Measurements from ENCODE around the gene SNX8. TPM values are rescaled to one million over a fixed set of nuclear protein-coding genes. Genes with fewer than 3 reads are reported as not detected.
"Not testable (repeated sequence)": the region's sequence is repeated elsewhere in the genome, so short reads cannot be mapped to it uniquely, and the experiment has no call there.

SNX8 gene
- total and polyA plus RNA-seq, 2 of the 13 experiments (the other 11 are each of a cell fraction or from before 2014, with no cell fraction given): 20.6 to 45.2 TPM

DNA sequence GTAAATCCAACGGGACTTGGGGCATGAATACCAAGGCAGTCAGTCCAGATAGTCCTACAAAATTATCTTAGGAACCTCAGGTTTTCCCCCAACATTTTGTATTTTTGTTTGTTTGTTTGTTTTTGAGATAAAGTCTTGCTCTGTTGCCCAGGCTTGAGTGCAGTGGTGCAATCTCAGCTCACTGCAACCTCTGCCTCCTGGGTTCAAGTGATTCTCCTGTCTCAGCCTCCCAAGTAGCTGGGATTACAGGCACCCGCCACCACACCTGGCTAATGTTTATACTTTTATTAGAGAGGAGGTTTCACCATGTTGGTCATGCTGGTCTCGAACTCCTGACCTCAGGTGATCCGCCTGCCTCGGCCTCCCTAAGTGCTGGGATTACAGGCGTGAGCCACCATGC, 9.0 kb downstream of the SNX8 start:
- H3K9me3 ChIP-seq (ENCODE audit: low read length); intact Hi-C loops (cut with micrococcal nuclease; ENCODE audit: unreplicated experiment); BruUV-seq (replicated peaks); H3K4me2 ChIP-seq (ENCODE audit: low read depth, low read length); FAIRE-seq; ATAC-seq; H3K27me3 ChIP-seq (ENCODE audit: control insufficient read depth in 1 of 2, insufficient read depth in 2 of 2, low read length in 2 of 2); H3K4me3 ChIP-seq (replicated peaks in 1 of 3; ENCODE audit: insufficient read depth in 1 of 3, low read depth in 2 of 3, low read length in 3 of 3); DNase-seq (ENCODE audit: low spot score); H4K20me1 ChIP-seq (ENCODE audit: insufficient read depth, low read length); H3K36me3 ChIP-seq (replicated peaks in 1 of 2; ENCODE audit: control insufficient read depth in 1 of 2, insufficient read depth in 2 of 2, low read length in 2 of 2); POLR2A ChIA-PET; H3K9ac ChIP-seq (ENCODE audit: insufficient read depth, low read depth, low read length); H2AFZ ChIP-seq (ENCODE audit: low read length); CTCF ChIA-PET (ENCODE audit: low intra/inter-chr PET ratio, low total read pairs): not testable (repeated sequence)
- Histone ChIP-seq H3K4me1 (ENCODE audit: insufficient read depth, low read length) (peaks cover 30% of the 10 kb centered on the region), H3K27ac (ENCODE audit: extremely low read length, insufficient read depth, low read length) (peak overlapping the region; percentile 49), H3K79me2 (ENCODE audit: insufficient read depth, low read length) (peaks cover 43% of the 10 kb centered on the region)
- in situ Hi-C loops (cut with HindIII; ENCODE audit: extremely low pct_ligation_motif_present, low pct_unique_long_range_greater_than_20kb): loop anchor here (10.0 kb wide), 1 partner anchor 50 kb away; no protein-coding TSS in a partner anchor
- 93% methylated on average over 6 of the region's 6 CpGs for WGBS (ENCODE audit: low lambda C conversion rate)

DNA sequence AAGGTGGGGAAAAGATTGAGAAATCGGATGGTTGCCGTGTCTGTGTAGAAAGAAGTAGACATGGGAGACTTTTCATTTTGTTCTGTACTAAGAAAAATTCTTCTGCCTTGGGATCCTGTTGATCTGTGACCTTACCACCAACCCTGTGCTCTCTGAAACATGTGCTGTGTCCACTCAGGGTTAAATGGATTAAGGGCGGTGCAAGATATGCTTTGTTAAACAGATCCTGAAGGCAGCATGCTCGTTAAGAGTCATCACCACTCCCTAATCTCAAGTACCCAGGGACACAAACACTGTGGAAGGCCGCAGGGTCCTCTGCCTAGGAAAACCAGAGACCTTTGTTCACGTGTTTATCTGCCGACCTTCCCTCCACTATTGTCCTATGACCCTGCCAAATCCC, 10.7 kb downstream of the SNX8 start:
- POLR2A ChIA-PET; H3K36me3 ChIP-seq (replicated peaks in 1 of 2; ENCODE audit: control insufficient read depth in 1 of 2, insufficient read depth in 2 of 2, low read length in 2 of 2); H2AFZ ChIP-seq (ENCODE audit: low read length); H3K4me2 ChIP-seq (ENCODE audit: low read depth, low read length); H3K9me3 ChIP-seq (ENCODE audit: low read length); FAIRE-seq; H4K20me1 ChIP-seq (ENCODE audit: insufficient read depth, low read length); H3K9ac ChIP-seq (ENCODE audit: insufficient read depth, low read depth, low read length); CTCF ChIA-PET (ENCODE audit: low intra/inter-chr PET ratio, low total read pairs); H3K4me3 ChIP-seq (replicated peaks in 1 of 3; ENCODE audit: insufficient read depth in 1 of 3, low read depth in 2 of 3, low read length in 3 of 3); intact Hi-C loops (cut with micrococcal nuclease; ENCODE audit: unreplicated experiment); H3K27me3 ChIP-seq (ENCODE audit: control insufficient read depth in 1 of 2, insufficient read depth in 2 of 2, low read length in 2 of 2); BruUV-seq (replicated peaks); ATAC-seq; H3K27ac ChIP-seq (ENCODE audit: extremely low read length, insufficient read depth, low read length); DNase-seq (ENCODE audit: low spot score); TF ChIP-seq SOX13 (IDR thresholded peaks at IDR 0.05): not testable (repeated sequence)
- Histone ChIP-seq H3K79me2 (ENCODE audit: insufficient read depth, low read length) (peaks cover 47% of the 10 kb centered on the region), H3K4me1 (ENCODE audit: insufficient read depth, low read length) (peaks cover 23% of the 10 kb centered on the region)
- in situ Hi-C loops (cut with HindIII; ENCODE audit: extremely low pct_ligation_motif_present, low pct_unique_long_range_greater_than_20kb): loop anchor here (10.0 kb wide), 1 partner anchor 49 kb away; no protein-coding TSS in a partner anchor
- peak; percentile 60; the same call in 1 of the 2 replicates for TF ChIP-seq ZNF652 (CRISPR knock-in tag; IDR thresholded peaks at IDR 0.05; ENCODE audit: borderline replicate concordance, low read depth)
- TF ChIP-seq PITX1 (CRISPR knock-in tag; IDR thresholded peaks at IDR 0.05): peak; percentile 23; the same call in 1 of the 2 replicates
- TF ChIP-seq HNF4A (CRISPR knock-in tag; IDR thresholded peaks at IDR 0.05): 0 out of 2 replicates have a peak, but pooled peaks have one; percentile 17
- peak in 1 of 2 experiments; percentile 58; a peak in 1 of 4 replicates for TF ChIP-seq SOX13 (CRISPR knock-in tag; conservative IDR thresholded peaks at IDR 0.05 in 1 of 2, IDR thresholded peaks at IDR 0.05 in 1 of 2)
- TF ChIP-seq SOX5 (CRISPR knock-in tag; IDR thresholded peaks at IDR 0.05; ENCODE audit: borderline replicate concordance): 0 out of 2 replicates have a peak, but pooled peaks have one; percentile 21
- TF ChIP-seq SP5 (CRISPR knock-in tag; IDR thresholded peaks at IDR 0.05; ENCODE audit: borderline replicate concordance, low read depth): 0 out of 2 replicates have a peak, but pooled peaks have one; percentile 21
- TF ChIP-seq, protein P1, sequence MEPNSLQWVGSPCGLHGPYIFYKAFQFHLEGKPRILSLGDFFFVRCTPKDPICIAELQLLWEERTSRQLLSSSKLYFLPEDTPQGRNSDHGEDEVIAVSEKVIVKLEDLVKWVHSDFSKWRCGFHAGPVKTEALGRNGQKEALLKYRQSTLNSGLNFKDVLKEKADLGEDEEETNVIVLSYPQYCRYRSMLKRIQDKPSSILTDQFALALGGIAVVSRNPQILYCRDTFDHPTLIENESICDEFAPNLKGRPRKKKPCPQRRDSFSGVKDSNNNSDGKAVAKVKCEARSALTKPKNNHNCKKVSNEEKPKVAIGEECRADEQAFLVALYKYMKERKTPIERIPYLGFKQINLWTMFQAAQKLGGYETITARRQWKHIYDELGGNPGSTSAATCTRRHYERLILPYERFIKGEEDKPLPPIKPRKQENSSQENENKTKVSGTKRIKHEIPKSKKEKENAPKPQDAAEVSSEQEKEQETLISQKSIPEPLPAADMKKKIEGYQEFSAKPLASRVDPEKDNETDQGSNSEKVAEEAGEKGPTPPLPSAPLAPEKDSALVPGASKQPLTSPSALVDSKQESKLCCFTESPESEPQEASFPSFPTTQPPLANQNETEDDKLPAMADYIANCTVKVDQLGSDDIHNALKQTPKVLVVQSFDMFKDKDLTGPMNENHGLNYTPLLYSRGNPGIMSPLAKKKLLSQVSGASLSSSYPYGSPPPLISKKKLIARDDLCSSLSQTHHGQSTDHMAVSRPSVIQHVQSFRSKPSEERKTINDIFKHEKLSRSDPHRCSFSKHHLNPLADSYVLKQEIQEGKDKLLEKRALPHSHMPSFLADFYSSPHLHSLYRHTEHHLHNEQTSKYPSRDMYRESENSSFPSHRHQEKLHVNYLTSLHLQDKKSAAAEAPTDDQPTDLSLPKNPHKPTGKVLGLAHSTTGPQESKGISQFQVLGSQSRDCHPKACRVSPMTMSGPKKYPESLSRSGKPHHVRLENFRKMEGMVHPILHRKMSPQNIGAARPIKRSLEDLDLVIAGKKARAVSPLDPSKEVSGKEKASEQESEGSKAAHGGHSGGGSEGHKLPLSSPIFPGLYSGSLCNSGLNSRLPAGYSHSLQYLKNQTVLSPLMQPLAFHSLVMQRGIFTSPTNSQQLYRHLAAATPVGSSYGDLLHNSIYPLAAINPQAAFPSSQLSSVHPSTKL (CRISPR knock-in tag; IDR thresholded peaks at IDR 0.05): peak; percentile 24; the same call in 1 of the 2 replicates
- 21% methylated on average over 6 of the region's 7 CpGs for WGBS (ENCODE audit: low lambda C conversion rate)

Measured in HepG2 (cell line).